ENCODE results near the gene CREBBP. TPM values are rescaled to one million over a fixed set of nuclear protein-coding genes. Genes with fewer than 3 reads are reported as not detected.

CREBBP gene
- total and polyA plus RNA-seq, 2 donors (not counting 1 experiment from before 2014, with no cell fraction given), result 6.1 to 22.6 TPM

- no peak overlapping the region for H3K4me3 ChIP-seq (replicated peaks in 1 of 4; ENCODE audit: control extremely low read depth in 1 of 4, insufficient read depth in 1 of 4, low read depth in 3 of 4, low read length in 4 of 4)
- peaks cover 3% of the 10 kb centered on the region for H3K27me3 ChIP-seq (ENCODE audit: control insufficient read depth, insufficient read depth, low read length)
- no peaks in the 10 kb centered on the region for H3K79me2 ChIP-seq (ENCODE audit: control insufficient read depth, insufficient read depth, low read length)
- no peak overlapping the region for H3K9ac ChIP-seq (ENCODE audit: insufficient read depth, low read length)
- no peak for DNase-seq (ENCODE audit: low read depth in 2 of 2)
- H3K27ac ChIP-seq (ENCODE audit: insufficient read depth, low read length), result no peak overlapping the region
- no peak overlapping the region for H2AFZ ChIP-seq (ENCODE audit: low read length)
- H3K4me2 ChIP-seq (ENCODE audit: extremely low read depth, insufficient read depth, low read length), result no peak overlapping the region
- no peaks in the 10 kb centered on the region for H3K9me3 ChIP-seq (ENCODE audit: control insufficient read depth, insufficient read depth, low read depth, low read length)
- no peak for TF ChIP-seq CTCF (conservative IDR thresholded peaks at IDR 0.05 in 1 of 2, IDR thresholded peaks at IDR 0.05 in 1 of 2; ENCODE audit: low read depth in 1 of 2, low read length in 2 of 2)
- no peak for TF ChIP-seq EZH2 (IDR thresholded peaks at IDR 0.05; ENCODE audit: low read length, missing control alignments)
- no peaks in the 10 kb centered on the region for H3K4me1 ChIP-seq (ENCODE audit: control insufficient read depth, extremely low read depth, insufficient read depth, low read length)
- H4K20me1 ChIP-seq (ENCODE audit: control insufficient read depth, extremely low read depth, insufficient read depth, low read length), result no peaks in the 10 kb centered on the region
- H3K36me3 ChIP-seq (ENCODE audit: control insufficient read depth, insufficient read depth, low read length), result no peaks in the 10 kb centered on the region
These were observed 29.5 kb upstream of the CREBBP start for GRCh38 chr16:3909791-3910583.

- no peak for DNase-seq (ENCODE audit: low read depth in 2 of 2)
- Histone ChIP-seq H3K4me2 (ENCODE audit: extremely low read depth, insufficient read depth, low read length) (no peak overlapping the region), H3K9ac (ENCODE audit: insufficient read depth, low read length) (no peak overlapping the region), H3K79me2 (ENCODE audit: control insufficient read depth, insufficient read depth, low read length) (no peaks in the 10 kb centered on the region), H2AFZ (ENCODE audit: low read length) (no peak overlapping the region), H4K20me1 (ENCODE audit: control insufficient read depth, extremely low read depth, insufficient read depth, low read length) (no peaks in the 10 kb centered on the region), H3K27ac (ENCODE audit: insufficient read depth, low read length) (no peak overlapping the region), H3K4me1 (ENCODE audit: control insufficient read depth, extremely low read depth, insufficient read depth, low read length) (no peaks in the 10 kb centered on the region), H3K9me3 (ENCODE audit: control insufficient read depth, insufficient read depth, low read depth, low read length) (no peaks in the 10 kb centered on the region), H3K27me3 (ENCODE audit: control insufficient read depth, insufficient read depth, low read length) (no peaks in the 10 kb centered on the region), H3K36me3 (ENCODE audit: control insufficient read depth, insufficient read depth, low read length) (no peaks in the 10 kb centered on the region), H3K4me3 (replicated peaks in 1 of 4; ENCODE audit: control extremely low read depth in 1 of 4, insufficient read depth in 1 of 4, low read depth in 3 of 4, low read length in 4 of 4) (no peak overlapping the region)
- TF ChIP-seq CTCF (conservative IDR thresholded peaks at IDR 0.05 in 1 of 2, IDR thresholded peaks at IDR 0.05 in 1 of 2; ENCODE audit: low read depth in 1 of 2, low read length in 2 of 2), result no peak
- no peak for TF ChIP-seq EZH2 (IDR thresholded peaks at IDR 0.05; ENCODE audit: low read length, missing control alignments)
These were observed 28.5 kb upstream of the CREBBP start for GRCh38 chr16:3908951-3909437.

GRCh38 chr16:3907586-3907985 is 27.1 kb upstream of the CREBBP start:
- H3K4me2 ChIP-seq (ENCODE audit: extremely low read depth, insufficient read depth, low read length), result no peak overlapping the region
- no peaks in the 10 kb centered on the region for H4K20me1 ChIP-seq (ENCODE audit: control insufficient read depth, extremely low read depth, insufficient read depth, low read length)
- H3K79me2 ChIP-seq (ENCODE audit: control insufficient read depth, insufficient read depth, low read length), result no peaks in the 10 kb centered on the region
- no peaks in the 10 kb centered on the region for H3K36me3 ChIP-seq (ENCODE audit: control insufficient read depth, insufficient read depth, low read length)
- no peak overlapping the region for H3K4me3 ChIP-seq (replicated peaks in 1 of 4; ENCODE audit: control extremely low read depth in 1 of 4, insufficient read depth in 1 of 4, low read depth in 3 of 4, low read length in 4 of 4)
- H3K27me3 ChIP-seq (ENCODE audit: control insufficient read depth, insufficient read depth, low read length), result no peaks in the 10 kb centered on the region
- DNase-seq (ENCODE audit: low read depth in 2 of 2), result no peak
- H3K27ac ChIP-seq (ENCODE audit: insufficient read depth, low read length), result no peak overlapping the region
- H2AFZ ChIP-seq (ENCODE audit: low read length), result no peak overlapping the region
- H3K9me3 ChIP-seq (ENCODE audit: control insufficient read depth, insufficient read depth, low read depth, low read length), result no peaks in the 10 kb centered on the region
- H3K4me1 ChIP-seq (ENCODE audit: control insufficient read depth, extremely low read depth, insufficient read depth, low read length), result no peaks in the 10 kb centered on the region
- no peak overlapping the region for H3K9ac ChIP-seq (ENCODE audit: insufficient read depth, low read length)
- TF ChIP-seq EZH2 (IDR thresholded peaks at IDR 0.05; ENCODE audit: low read length, missing control alignments) (no peak), CTCF (conservative IDR thresholded peaks at IDR 0.05 in 1 of 2, IDR thresholded peaks at IDR 0.05 in 1 of 2; ENCODE audit: low read depth in 1 of 2, low read length in 2 of 2) (no peak)
